HCT116 (cell line): ENCODE results near the gene ERGIC1.

Source experiments
- CBX3 ChIP-seq: IDR thresholded peaks from 2 replicates; pipeline ENCODE4 v1.6.1; 2012; ENCODE audit warnings: low read depth
- JUND ChIP-seq: IDR thresholded peaks from 2 replicates; pipeline ENCODE4 v1.6.1; 2012

GRCh38 chr5:172874647-172875504, 40.8 kb downstream of the ERGIC1 start:
- TF ChIP-seq CBX3 (no peak), JUND (no peak)
